ENCODE data around the gene EMILIN3.

The EMILIN3 gene

GRCh38 chr20:41366546-41367392 is at the start of gene EMILIN3:
Gene EMILIN3, minus strand, starts transcription at chr20:41366818. Its CDS starts 184 bp downstream, at chr20:41366634.
- DNase-seq (ENCODE audit: low read depth): no peak

GRCh38 chr20:41415191-41415590 is 48.6 kb upstream of the EMILIN3 start:
- no peak for DNase-seq (ENCODE audit: low read depth)

GRCh38 chr20:41413169-41413568 is 46.6 kb upstream of the EMILIN3 start:
- DNase-seq (ENCODE audit: low read depth): no peak

GRCh38 chr20:41412324-41413120 is 45.9 kb upstream of the EMILIN3 start:
- DNase-seq (ENCODE audit: low read depth): no peak

GRCh38 chr20:41411391-41411847 is 44.8 kb upstream of the EMILIN3 start:
- DNase-seq (ENCODE audit: low read depth): no peak

GRCh38 chr20:41408986-41409385 is 42.4 kb upstream of the EMILIN3 start:
- peak; percentile 54 for DNase-seq (ENCODE audit: low read depth)

GRCh38 chr20:41408156-41408794 is 41.7 kb upstream of the EMILIN3 start:
- DNase-seq (ENCODE audit: low read depth): peak; percentile 79

- DNase-seq (ENCODE audit: low read depth): peak; percentile 37
Measured at GRCh38 chr20:41407607-41408006, 41.0 kb upstream of the EMILIN3 start.

- DNase-seq (ENCODE audit: low read depth): no peak
Measured at GRCh38 chr20:41406896-41407444, 40.4 kb upstream of the EMILIN3 start.

- DNase-seq (ENCODE audit: low read depth): no peak
Measured at GRCh38 chr20:41406353-41406752, 39.7 kb upstream of the EMILIN3 start.

GRCh38 chr20:41405436-41405835 is 38.8 kb upstream of the EMILIN3 start:
- DNase-seq (ENCODE audit: low read depth): no peak

- no peak for DNase-seq (ENCODE audit: low read depth)
Measured at GRCh38 chr20:41403604-41404003, 37.0 kb upstream of the EMILIN3 start.

- DNase-seq (ENCODE audit: low read depth): no peak
Measured at GRCh38 chr20:41398408-41398807, 31.8 kb upstream of the EMILIN3 start.

- DNase-seq (ENCODE audit: low read depth): no peak
Measured at GRCh38 chr20:41395667-41396664, 29.3 kb upstream of the EMILIN3 start.

- DNase-seq (ENCODE audit: low read depth): no peak
Measured at GRCh38 chr20:41394931-41395666, 28.5 kb upstream of the EMILIN3 start.

- no peak for DNase-seq (ENCODE audit: low read depth)
Measured at GRCh38 chr20:41394081-41394480, 27.5 kb upstream of the EMILIN3 start.

GRCh38 chr20:41393705-41394066 is 27.1 kb upstream of the EMILIN3 start:
- DNase-seq (ENCODE audit: low read depth): no peak

- no peak for DNase-seq (ENCODE audit: low read depth)
Measured at GRCh38 chr20:41392871-41393704, 26.5 kb upstream of the EMILIN3 start.

GRCh38 chr20:41392295-41392694 is 25.7 kb upstream of the EMILIN3 start:
- DNase-seq (ENCODE audit: low read depth): no peak
